Transverse colon (tissue), 4 donors: ENCODE data around the gene MAF. TPM values are rescaled to one million over a fixed set of nuclear protein-coding genes. Genes with fewer than 3 reads are reported as not detected.

Experiments used
- DNase-seq: peaks from one replicate; pipeline ENCODE4 v3.0.0-alpha.2; 2019
- H3K27ac ChIP-seq, 4 donors: fragments of 200-600 bp; sonication (generic); 2 replicates each; pipeline ENCODE4 v1.5.1; 2016 to 2018; ENCODE audit warnings: inconsistent platforms in 4 of 4
- H3K27me3 ChIP-seq: fragments of 200-600 bp; sonication (generic); 2 replicates; pipeline ENCODE4 v1.5.1; 2017; ENCODE audit warnings: inconsistent platforms
- H3K36me3 ChIP-seq, 4 donors: fragments of 200-600 bp; sonication (generic); 2 replicates each; pipeline ENCODE4 v1.5.1; 2017 to 2019; ENCODE audit warnings: inconsistent platforms in 4 of 4
- H3K4me1 ChIP-seq, 4 donors: fragments of 200-600 bp; sonication (generic); 2 replicates each; pipeline ENCODE4 v1.5.1; 2017 to 2020; ENCODE audit warnings: inconsistent platforms in 4 of 4
- H3K4me3 ChIP-seq, 4 donors: fragments of 200-600 bp; sonication (generic); 1 replicate in 1 of 4; 2 replicates in 3 of 4; pipeline versions ENCODE4 v1.5.1 to v1.6.1; 2017 to 2019; ENCODE audit warnings: inconsistent platforms in 4 of 4
- H3K9me3 ChIP-seq, 2 donors: fragments of 200-600 bp; sonication (generic); 2 replicates each; pipeline ENCODE4 v1.5.1; 2017 to 2019; ENCODE audit warnings: inconsistent platforms in 2 of 2
- CTCF ChIP-seq, 5 experiments: fragments of 200-600 bp in 3 of 5; fragments of 450-650 bp in 2 of 5; sonication (generic) in 3 of 5; IDR thresholded peaks; 1 replicate in 2 of 5; 2 replicates in 3 of 5; pipeline ENCODE4 v1.5.1; 2016 to 2017; ENCODE audit warnings: antibody characterized with exemption in 5 of 5, inconsistent platforms in 3 of 5, mild to moderate bottlenecking in 2 of 5, moderate library complexity in 1 of 5
- EP300 ChIP-seq: sonication (generic); formaldehyde crosslinking; IDR thresholded peaks from one replicate; pipeline ENCODE4 v1.6.1; 2017; ENCODE audit warnings: antibody characterized with exemption, low read depth
- POLR2A ChIP-seq: fragments of 450-650 bp; IDR thresholded peaks from one replicate; pipeline ENCODE4 v1.6.1; 2016; ENCODE audit warnings: antibody characterized with exemption, mild to moderate bottlenecking, moderate library complexity
- POLR2AphosphoS5 ChIP-seq, 3 donors: sonication (generic); formaldehyde crosslinking; IDR thresholded peaks; one replicate each; pipeline ENCODE4 v1.6.1; 2016; ENCODE audit warnings: antibody characterized with exemption in 3 of 3
- WGBS, 2 donors: methylation state at CpG; one replicate each; pipeline ENCODE4 v1.1.5; 2018; ENCODE audit warnings: low coverage in 1 of 2; 5-methylcytosine and 5-hydroxymethylcytosine counted together
- in situ Hi-C, 4 donors: fragments of 200-750 bp; cut with MboI; loops; one replicate each; pipeline versions ENCODE4 v1.15.0 to v1.15.1; 2017; ENCODE audit warnings: low sequenced_read_pairs in 3 of 4, low pct_ligation_motif_present in 1 of 4, low pct_unique_long_range_greater_than_20kb in 1 of 4
- intact Hi-C: fragments of 100-400 bp; cut with DNase I; formaldehyde crosslinking; loops from one replicate; pipeline ENCODE4 v1.15.1; 2023; ENCODE audit warnings: low total_unique reads
- total RNA-seq, 4 donors: library from RNA; depleted of rRNA; stranded (reverse); fragments of >200 nt; gene quantifications; one replicate each; pipeline ENCODE4 v1.1.0, GENCODE V29; 2016

Gene MAF
- total RNA-seq, 4 donors from 2014 or later: 8.4 to 25.2 (median 14.0) TPM

DNA sequence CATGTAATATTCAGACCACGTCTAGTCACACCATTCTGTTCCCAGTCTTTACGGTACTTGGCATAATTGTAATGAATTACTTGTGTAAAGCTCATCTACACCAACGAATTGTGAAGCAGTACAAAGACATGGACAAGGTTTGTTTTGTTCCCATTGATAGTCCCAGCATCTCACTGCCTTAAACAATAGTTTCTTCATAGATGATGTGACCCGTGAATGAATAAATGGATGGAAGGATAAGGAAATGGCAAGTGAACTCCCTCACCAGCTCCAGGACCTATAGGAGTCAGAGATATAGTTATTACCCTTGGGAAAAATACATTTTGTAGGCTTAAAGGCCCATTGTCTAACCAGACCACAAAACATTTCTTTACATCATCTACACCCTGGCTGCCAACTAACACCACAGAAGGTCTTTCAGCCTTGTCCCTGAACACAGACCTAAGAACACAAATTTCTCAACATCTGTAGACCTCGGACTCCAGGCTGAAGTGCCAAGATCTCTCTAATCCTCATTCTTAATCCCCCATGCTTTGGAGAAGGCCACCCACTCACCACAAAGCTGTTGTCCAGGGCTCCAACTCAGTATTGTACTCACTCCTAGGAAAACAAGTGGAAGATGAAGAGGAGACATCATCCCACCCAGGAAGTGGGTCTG, 38.2 kb downstream of the MAF start:
- WGBS, 2 donors: 77 to 78% methylated on average over 4 to 5 of the region's 5 CpGs
- Histone ChIP-seq H3K4me3 (no peak overlapping the region), H3K27me3 (no peaks in the 10 kb centered on the region), H3K4me1 (no peaks in the 10 kb centered on the region), H3K27ac (no peak overlapping the region), H3K36me3 (no peaks in the 10 kb centered on the region), H3K9me3 (no peaks in the 10 kb centered on the region)
- no peak for DNase-seq
- intact Hi-C loops (no loop called here), in situ Hi-C loops (no loop called here)
- TF ChIP-seq EP300 (no peak), POLR2A (no peak), CTCF (IDR thresholded peaks at IDR 0.05) (no peak), POLR2AphosphoS5 (IDR thresholded peaks at IDR 0.05) (no peak)

DNA sequence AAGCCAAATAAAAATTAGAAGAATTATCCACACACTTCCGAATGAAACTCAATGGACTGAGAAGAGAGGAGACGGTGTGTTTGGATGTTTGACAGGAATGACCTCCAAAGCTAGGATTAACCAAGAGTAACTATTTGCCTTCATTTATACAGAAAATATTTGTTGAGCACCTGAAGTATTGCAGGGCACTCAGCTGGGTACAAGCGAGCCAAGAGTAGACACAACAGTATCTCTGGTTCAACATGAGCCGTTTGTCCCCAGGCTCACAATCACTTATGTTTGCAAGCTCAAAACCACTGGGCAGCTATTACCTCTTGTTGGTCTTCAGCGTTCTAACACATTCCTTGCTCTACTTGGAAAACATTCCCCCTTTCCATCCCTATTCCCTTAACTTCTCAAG, 38.8 kb downstream of the MAF start:
- Histone ChIP-seq H3K36me3 (no peaks in the 10 kb centered on the region), H3K9me3 (no peaks in the 10 kb centered on the region), H3K4me3 (no peak overlapping the region), H3K27me3 (no peaks in the 10 kb centered on the region), H3K4me1 (no peaks in the 10 kb centered on the region), H3K27ac (no peak overlapping the region)
- TF ChIP-seq POLR2AphosphoS5 (IDR thresholded peaks at IDR 0.05): no peak
- TF ChIP-seq EP300: no peak
- TF ChIP-seq CTCF (IDR thresholded peaks at IDR 0.05): no peak
- TF ChIP-seq POLR2A: no peak
- WGBS, 2 donors: 86 to 90% methylated on average over 5 of the region's 5 CpGs
- intact Hi-C loops (no loop called here), in situ Hi-C loops (no loop called here)
- DNase-seq: no peak

GRCh38 chr16:79560923-79561322, 39.6 kb downstream of the MAF start:
- no peak overlapping the region for H3K4me3 ChIP-seq
- DNase-seq: no peak
- in situ Hi-C loops: no loop called here

GRCh38 chr16:79560318-79560717, 40.2 kb downstream of the MAF start:
- Histone ChIP-seq H3K27ac (no peak overlapping the region), H3K4me3 (no peak overlapping the region), H3K36me3 (no peaks in the 10 kb centered on the region), H3K4me1 (no peaks in the 10 kb centered on the region), H3K27me3 (no peaks in the 10 kb centered on the region), H3K9me3 (no peaks in the 10 kb centered on the region)
- in situ Hi-C loops (no loop called here), intact Hi-C loops (no loop called here)
- WGBS, 2 donors: 18 to 51% methylated on average over 2 of the region's 2 CpGs
- DNase-seq: no peak
- TF ChIP-seq CTCF (IDR thresholded peaks at IDR 0.05) (no peak), POLR2A (no peak), EP300 (no peak), POLR2AphosphoS5 (IDR thresholded peaks at IDR 0.05) (no peak)

More at GRCh38 chr16:79560923-79561322, 39.6 kb downstream of the MAF start:
- Histone ChIP-seq H3K36me3 (no peaks in the 10 kb centered on the region), H3K9me3 (no peaks in the 10 kb centered on the region), H3K27ac (no peak overlapping the region), H3K27me3 (no peaks in the 10 kb centered on the region), H3K4me1 (no peaks in the 10 kb centered on the region)
- 85 to 100% methylated on average over 1 of the region's 1 CpG for WGBS, 2 donors
- TF ChIP-seq POLR2AphosphoS5 (IDR thresholded peaks at IDR 0.05) (no peak), POLR2A (no peak), CTCF (IDR thresholded peaks at IDR 0.05) (no peak), EP300 (no peak)
- intact Hi-C loops: no loop called here
